K562 (cell line): ENCODE measurements around the gene KDM4F. TPM values are rescaled to one million over a fixed set of nuclear protein-coding genes. Genes with fewer than 3 reads are reported as not detected.
A peak's percentile ranks its signal among the peaks of the same experiment; 100 is the strongest.

Source experiments
- CHCHD3 ChIP-seq: fragments of 250-450 bp; sonication (Bioruptor Pico); IDR thresholded peaks from 2 replicates; pipeline ENCODE4 v2.1.2; 2022; ENCODE audit warnings: mild to moderate bottlenecking
- CREB1 ChIP-seq, 2 experiments: sonication (generic) in 1 of 2; formaldehyde crosslinking in 1 of 2; IDR thresholded peaks; 2 replicates each; pipeline versions ENCODE4 v1.6.1 to v1.8.0; 2012 to 2022; ENCODE audit warnings: inconsistent platforms in 1 of 2, mild to moderate bottlenecking in 1 of 2, missing genetic modification reagents in 1 of 2, moderate library complexity in 1 of 2
- DMBX1 ChIP-seq: fragments of 250-450 bp; sonication (Bioruptor Pico); IDR thresholded peaks from 2 replicates; pipeline ENCODE4 v1.8.0; 2022; ENCODE audit warnings: inconsistent platforms, mild to moderate bottlenecking, moderate library complexity, borderline replicate concordance
- EP300 ChIP-seq: IDR thresholded peaks from 2 replicates; pipeline ENCODE4 v1.6.1; 2012; ENCODE audit warnings: low read length, improper control_type of control experiment
- ESRRB ChIP-seq: fragments of 250-450 bp; sonication (Bioruptor Pico); IDR thresholded peaks from 2 replicates; pipeline ENCODE4 v1.5.0; 2020; ENCODE audit warnings: mild to moderate bottlenecking, moderate library complexity, borderline replicate concordance
- ETV5 ChIP-seq: sonication (generic); formaldehyde crosslinking; IDR thresholded peaks from 2 replicates; pipeline ENCODE4 v1.4.0; 2020; ENCODE audit warnings: low read depth, mild to moderate bottlenecking, missing genetic modification reagents
- FOXA1 ChIP-seq: fragments of 450-650 bp; IDR thresholded peaks from 2 replicates; pipeline ENCODE4 v1.6.1; 2016; ENCODE audit warnings: mild to moderate bottlenecking, borderline replicate concordance
- MBD2 ChIP-seq: sonication (generic); IDR thresholded peaks from 2 replicates; pipeline ENCODE4 v1.6.1; 2016; ENCODE audit warnings: low read depth, borderline replicate concordance
- MECOM ChIP-seq: fragments of 250-450 bp; sonication (Bioruptor Pico); IDR thresholded peaks from 2 replicates; pipeline ENCODE4 v1.8.0; 2022; ENCODE audit warnings: inconsistent platforms
- PPARD ChIP-seq: fragments of 250-450 bp; sonication (Bioruptor Pico); IDR thresholded peaks from 2 replicates; pipeline ENCODE4 v1.8.0; 2022; ENCODE audit warnings: inconsistent platforms, mild to moderate bottlenecking, moderate library complexity
- RBM25 ChIP-seq: fragments of 200-400 bp; formaldehyde crosslinking; IDR thresholded peaks from 2 replicates; pipeline ENCODE4 v1.6.1; 2018; ENCODE audit warnings: low read length, low read depth, moderate library complexity; ENCODE audit not compliant: severe bottlenecking
- RBM39 ChIP-seq: fragments of 200-400 bp; formaldehyde crosslinking; optimal IDR thresholded peaks from 2 replicates; pipeline ENCODE3; 2018; ENCODE audit warnings: low read depth, low read length
- RFX7 ChIP-seq: fragments of 250-450 bp; sonication (Bioruptor Pico); IDR thresholded peaks from 2 replicates; pipeline ENCODE4 v1.5.1; 2021; ENCODE audit warnings: mild to moderate bottlenecking
- RHOXF2B ChIP-seq: fragments of 250-450 bp; sonication (Bioruptor Pico); conservative IDR thresholded peaks from 2 replicates; pipeline ENCODE4 v1.5.1; 2021
- SMARCE1 ChIP-seq: fragments of 450-650 bp; IDR thresholded peaks from 2 replicates; pipeline ENCODE4 v1.7.1; 2016; ENCODE audit warnings: mild to moderate bottlenecking
- polyA plus RNA-seq, 8 experiments: library from polyadenylated mRNA; depleted of rRNA in 4 of 8; stranded (reverse) in 5 of 8; unstranded in 3 of 8; fragments of >200 nt; fragmentation: Nextera tagmentation in 2 of 8; fragmentation: Illumina TruSeq in 1 of 8; extraction: Ambion mirVana in 2 of 8; extraction: Trizol in 1 of 8; gene quantifications; 2 replicates each; pipeline versions ENCODE4 v1.2.1 to v1.2.3, GENCODE V29; 2011 to 2014; ENCODE audit warnings: inconsistent platforms in 1 of 8, missing spikeins in 1 of 8
- total RNA-seq, 7 experiments: library from RNA; depleted of rRNA in 6 of 7; stranded (reverse); fragments of >200 nt in 6 of 7; fragmentation: Illumina TruSeq in 2 of 7; extraction: Trizol in 2 of 7; gene quantifications; 2 replicates each; pipeline versions ENCODE4 v1.2.1 to v1.2.3, GENCODE V29; 2011 to 2021; ENCODE audit warnings: low replicate concordance in 1 of 7
- TF ChIP-seq, protein P1 (sequence below): sonication (generic); formaldehyde crosslinking; IDR thresholded peaks from 2 replicates; pipeline ENCODE4 v1.9.0; 2022; ENCODE audit warnings: mild to moderate bottlenecking, missing genetic modification reagents
- TF ChIP-seq, protein P2 (sequence below): sonication (generic); formaldehyde crosslinking; IDR thresholded peaks from 2 replicates; pipeline ENCODE4 v1.8.0; 2022; ENCODE audit warnings: mild to moderate bottlenecking, low read depth, missing genetic modification reagents
- TF ChIP-seq, protein P3 (sequence below): fragments of 450-650 bp; IDR thresholded peaks from 2 replicates; pipeline ENCODE4 v1.6.1; 2017; ENCODE audit warnings: antibody characterized with exemption
- TF ChIP-seq, protein P4 (sequence below): fragments of 200-800 bp; sonication (Bioruptor generic); IDR thresholded peaks from 2 replicates; pipeline ENCODE4 v1.6.1; 2017; ENCODE audit warnings: missing genetic modification characterization, missing compliant biosample characterization
- TF ChIP-seq, protein P5 (sequence below): fragments of 250-450 bp; sonication (Bioruptor Pico); IDR thresholded peaks from 2 replicates; pipeline ENCODE4 v1.4.0; 2020; ENCODE audit warnings: borderline replicate concordance

The KDM4F gene
- total and polyA plus RNA-seq, 9 of the 15 experiments (the other 6 are each of a cell fraction or from before 2014, with no cell fraction given): not detected

DNA sequence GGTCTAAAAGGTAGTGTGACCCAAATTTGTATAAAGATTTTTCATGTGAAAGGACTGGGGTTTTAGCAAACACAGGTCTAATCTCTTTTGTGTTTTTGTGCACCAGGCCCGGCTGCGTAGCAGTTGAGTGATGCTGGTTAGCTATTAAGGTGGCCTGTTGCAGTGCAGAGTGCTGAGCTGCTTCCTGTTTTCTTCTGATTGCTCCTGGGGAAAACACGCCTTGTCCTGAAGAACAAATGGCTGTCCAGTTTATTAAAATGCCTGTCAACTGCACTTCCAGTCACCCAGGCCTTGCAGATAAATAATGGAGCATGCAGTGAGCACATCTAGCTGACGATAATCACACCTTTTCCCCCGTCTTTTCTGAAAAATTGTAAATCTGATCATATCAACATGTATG is 19.3 kb downstream of the KDM4F start (continued):
- TF ChIP-seq SMARCE1 (no peak), MECOM (CRISPR knock-in tag) (no peak), CHCHD3 (CRISPR knock-in tag) (no peak), ETV5 (peak; percentile 54; the same call in 1 of the 2 replicates), PPARD (no peak), CREB1 (IDR thresholded peaks at IDR 0.05) (peak; percentile 33; the same call in 1 of the 2 replicates), CREB1 (CRISPR knock-in tag; IDR thresholded peaks at IDR 0.05) (0 out of 2 replicates have a peak, but pooled peaks have one; percentile 11), RBM25 (peak; percentile 92), FOXA1 (no peak), RHOXF2B (CRISPR knock-in tag) (no peak), RFX7 (CRISPR knock-in tag) (no peak), EP300 (peak; percentile 37; the same call in 1 of the 2 replicates), RBM39 (no peak), ESRRB (no peak), MBD2 (peak; percentile 73), DMBX1 (CRISPR knock-in tag) (no peak)
- TF ChIP-seq, protein P1, sequence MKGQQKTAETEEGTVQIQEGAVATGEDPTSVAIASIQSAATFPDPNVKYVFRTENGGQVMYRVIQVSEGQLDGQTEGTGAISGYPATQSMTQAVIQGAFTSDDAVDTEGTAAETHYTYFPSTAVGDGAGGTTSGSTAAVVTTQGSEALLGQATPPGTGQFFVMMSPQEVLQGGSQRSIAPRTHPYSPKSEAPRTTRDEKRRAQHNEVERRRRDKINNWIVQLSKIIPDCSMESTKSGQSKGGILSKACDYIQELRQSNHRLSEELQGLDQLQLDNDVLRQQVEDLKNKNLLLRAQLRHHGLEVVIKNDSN (CRISPR knock-in tag): no peak
- TF ChIP-seq, protein P2, sequence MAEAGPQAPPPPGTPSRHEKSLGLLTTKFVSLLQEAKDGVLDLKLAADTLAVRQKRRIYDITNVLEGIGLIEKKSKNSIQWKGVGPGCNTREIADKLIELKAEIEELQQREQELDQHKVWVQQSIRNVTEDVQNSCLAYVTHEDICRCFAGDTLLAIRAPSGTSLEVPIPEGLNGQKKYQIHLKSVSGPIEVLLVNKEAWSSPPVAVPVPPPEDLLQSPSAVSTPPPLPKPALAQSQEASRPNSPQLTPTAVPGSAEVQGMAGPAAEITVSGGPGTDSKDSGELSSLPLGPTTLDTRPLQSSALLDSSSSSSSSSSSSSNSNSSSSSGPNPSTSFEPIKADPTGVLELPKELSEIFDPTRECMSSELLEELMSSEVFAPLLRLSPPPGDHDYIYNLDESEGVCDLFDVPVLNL (CRISPR knock-in tag): no peak
- TF ChIP-seq, protein P3, sequence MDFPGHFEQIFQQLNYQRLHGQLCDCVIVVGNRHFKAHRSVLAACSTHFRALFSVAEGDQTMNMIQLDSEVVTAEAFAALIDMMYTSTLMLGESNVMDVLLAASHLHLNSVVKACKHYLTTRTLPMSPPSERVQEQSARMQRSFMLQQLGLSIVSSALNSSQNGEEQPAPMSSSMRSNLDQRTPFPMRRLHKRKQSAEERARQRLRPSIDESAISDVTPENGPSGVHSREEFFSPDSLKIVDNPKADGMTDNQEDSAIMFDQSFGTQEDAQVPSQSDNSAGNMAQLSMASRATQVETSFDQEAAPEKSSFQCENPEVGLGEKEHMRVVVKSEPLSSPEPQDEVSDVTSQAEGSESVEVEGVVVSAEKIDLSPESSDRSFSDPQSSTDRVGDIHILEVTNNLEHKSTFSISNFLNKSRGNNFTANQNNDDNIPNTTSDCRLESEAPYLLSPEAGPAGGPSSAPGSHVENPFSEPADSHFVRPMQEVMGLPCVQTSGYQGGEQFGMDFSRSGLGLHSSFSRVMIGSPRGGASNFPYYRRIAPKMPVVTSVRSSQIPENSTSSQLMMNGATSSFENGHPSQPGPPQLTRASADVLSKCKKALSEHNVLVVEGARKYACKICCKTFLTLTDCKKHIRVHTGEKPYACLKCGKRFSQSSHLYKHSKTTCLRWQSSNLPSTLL: no peak
- TF ChIP-seq, protein P4, sequence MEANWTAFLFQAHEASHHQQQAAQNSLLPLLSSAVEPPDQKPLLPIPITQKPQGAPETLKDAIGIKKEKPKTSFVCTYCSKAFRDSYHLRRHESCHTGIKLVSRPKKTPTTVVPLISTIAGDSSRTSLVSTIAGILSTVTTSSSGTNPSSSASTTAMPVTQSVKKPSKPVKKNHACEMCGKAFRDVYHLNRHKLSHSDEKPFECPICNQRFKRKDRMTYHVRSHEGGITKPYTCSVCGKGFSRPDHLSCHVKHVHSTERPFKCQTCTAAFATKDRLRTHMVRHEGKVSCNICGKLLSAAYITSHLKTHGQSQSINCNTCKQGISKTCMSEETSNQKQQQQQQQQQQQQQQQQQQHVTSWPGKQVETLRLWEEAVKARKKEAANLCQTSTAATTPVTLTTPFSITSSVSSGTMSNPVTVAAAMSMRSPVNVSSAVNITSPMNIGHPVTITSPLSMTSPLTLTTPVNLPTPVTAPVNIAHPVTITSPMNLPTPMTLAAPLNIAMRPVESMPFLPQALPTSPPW (CRISPR knock-in tag): 0 out of 2 replicates have a peak, but pooled peaks have one; percentile 19
- TF ChIP-seq, protein P5, sequence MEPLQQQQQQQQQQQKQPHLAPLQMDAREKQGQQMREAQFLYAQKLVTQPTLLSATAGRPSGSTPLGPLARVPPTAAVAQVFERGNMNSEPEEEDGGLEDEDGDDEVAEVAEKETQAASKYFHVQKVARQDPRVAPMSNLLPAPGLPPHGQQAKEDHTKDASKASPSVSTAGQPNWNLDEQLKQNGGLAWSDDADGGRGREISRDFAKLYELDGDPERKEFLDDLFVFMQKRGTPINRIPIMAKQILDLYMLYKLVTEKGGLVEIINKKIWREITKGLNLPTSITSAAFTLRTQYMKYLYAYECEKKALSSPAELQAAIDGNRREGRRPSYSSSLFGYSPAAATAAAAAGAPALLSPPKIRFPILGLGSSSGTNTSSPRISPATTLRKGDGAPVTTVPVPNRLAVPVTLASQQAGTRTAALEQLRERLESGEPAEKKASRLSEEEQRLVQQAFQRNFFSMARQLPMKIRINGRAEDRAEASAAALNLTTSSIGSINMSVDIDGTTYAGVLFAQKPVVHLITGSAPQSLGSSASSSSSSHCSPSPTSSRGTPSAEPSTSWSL (CRISPR knock-in tag): no peak
